GM19238 (cell line): ENCODE measurements around the gene PRKAR2A.
"Not testable (repeated sequence)": the region's sequence is repeated elsewhere in the genome, so short reads cannot be mapped to it uniquely, and the experiment has no call there.

Experiments
- DNase-seq: peaks from one replicate; pipeline ENCODE4 v3.0.0; 2011; ENCODE audit warnings: low spot score; ENCODE audit not compliant: insufficient read length

Gene PRKAR2A

DNA sequence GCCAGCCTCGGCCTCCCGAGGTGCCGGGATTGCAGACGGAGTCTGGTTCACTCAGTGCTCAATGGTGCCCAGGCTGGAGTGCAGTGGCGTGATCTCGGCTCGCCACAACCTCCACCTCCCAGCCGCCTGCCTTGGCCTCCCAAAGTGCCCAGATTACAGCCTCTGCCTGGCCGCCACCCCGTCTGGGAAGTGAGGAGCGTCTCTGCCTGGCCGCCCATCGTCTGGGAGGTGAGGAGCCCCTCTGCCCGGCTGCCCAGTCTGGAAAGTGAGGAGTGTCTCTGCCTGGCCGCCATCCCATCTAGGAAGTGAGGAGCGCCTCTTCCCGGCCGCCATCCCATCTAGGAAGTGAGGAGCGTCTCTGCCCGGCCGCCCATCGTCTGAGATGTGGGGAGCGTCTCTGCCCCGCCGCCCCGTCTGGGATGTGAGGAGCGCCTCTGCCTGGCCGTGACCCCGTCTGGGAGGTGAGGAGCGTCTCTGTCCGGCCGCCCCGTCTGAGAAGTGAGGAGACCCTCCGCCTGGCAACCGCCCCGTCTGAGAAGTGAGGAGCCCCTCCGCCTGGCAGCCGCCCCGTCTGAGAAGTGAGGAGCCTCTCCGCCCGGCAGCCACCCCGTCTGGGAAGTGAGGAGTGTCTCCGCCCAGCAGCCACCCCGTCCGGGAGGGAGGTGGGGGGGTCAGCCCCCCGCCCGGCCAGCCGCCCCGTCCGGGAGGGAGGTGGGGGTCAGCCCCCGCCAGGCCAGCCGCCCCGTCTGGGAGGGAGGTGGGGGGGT is 113.7 kb downstream of the PRKAR2A start:
- not testable (repeated sequence) for DNase-seq

DNA sequence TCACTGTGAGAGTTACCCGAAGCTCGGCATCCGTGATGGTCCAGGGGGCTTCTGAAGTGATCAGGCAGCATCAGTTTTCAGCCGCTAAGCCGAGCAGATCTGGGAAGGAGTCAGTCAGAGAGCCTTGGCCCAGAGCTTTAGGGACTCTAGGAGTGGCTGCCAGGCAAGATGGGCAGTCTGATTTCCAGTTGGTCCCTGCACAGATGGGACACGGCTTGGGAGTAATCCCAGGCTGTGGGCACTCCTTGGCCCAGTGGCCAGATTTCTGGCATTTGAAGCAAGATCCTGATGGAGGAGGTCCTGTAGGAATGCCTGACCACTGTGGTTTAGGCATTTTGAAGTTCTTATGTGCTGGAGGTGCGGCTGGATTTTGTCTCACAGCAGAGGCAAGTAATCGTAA is 120.2 kb downstream of the PRKAR2A start:
- DNase-seq: no peak

DNA sequence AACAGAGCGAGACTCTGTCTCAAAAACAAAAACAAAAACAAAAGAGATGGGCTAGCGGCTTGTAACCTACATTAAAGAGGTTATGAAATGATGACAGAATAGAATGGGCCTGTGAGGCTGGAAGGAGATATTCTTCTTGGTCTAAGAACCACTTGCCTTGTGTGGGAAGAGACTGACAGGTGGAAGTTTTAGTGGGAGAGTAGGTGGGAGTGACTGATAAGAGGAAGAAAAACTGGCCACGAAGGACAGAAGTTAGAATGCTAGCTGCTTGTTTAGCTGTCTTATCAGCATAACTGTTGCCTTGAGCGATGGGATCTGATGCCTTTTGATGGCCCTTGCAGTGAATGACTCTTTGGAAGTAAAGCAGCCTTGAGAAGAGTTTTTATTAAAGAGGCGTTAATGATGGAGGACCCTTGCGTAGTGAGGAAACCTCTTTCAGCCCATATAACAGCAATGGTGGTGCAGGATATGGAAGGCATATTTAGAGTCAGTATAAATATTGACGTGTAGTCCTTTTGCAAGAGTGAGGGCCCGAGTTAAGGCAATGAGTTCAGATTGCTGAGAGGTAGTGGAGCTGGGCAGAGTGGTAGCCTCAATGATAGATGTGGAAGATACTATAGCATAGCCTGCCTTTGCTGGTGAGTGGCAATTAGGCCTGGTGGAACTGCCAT is 122.4 kb downstream of the PRKAR2A start:
- not testable (repeated sequence) for DNase-seq

DNA sequence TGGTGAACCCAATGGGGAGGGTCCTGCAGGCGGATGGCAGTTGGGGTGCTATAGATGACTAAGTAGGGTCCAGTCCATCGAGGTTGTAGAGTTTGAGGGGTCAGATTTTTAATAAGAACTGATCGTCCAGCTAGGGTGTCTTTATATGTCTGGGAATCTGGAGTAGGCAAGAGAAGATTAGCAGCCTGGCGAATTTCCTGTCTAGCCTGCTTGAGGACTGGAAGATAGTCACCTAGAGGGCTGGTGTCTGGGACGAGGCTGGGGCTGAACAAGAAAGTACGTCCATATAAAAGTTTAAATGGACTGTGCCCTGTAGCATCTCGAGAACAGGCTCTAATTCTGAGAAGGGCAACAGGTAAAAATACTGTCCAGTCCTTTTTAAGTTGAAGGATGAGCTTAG is 123.9 kb downstream of the PRKAR2A start:
- DNase-seq: no peak

DNA sequence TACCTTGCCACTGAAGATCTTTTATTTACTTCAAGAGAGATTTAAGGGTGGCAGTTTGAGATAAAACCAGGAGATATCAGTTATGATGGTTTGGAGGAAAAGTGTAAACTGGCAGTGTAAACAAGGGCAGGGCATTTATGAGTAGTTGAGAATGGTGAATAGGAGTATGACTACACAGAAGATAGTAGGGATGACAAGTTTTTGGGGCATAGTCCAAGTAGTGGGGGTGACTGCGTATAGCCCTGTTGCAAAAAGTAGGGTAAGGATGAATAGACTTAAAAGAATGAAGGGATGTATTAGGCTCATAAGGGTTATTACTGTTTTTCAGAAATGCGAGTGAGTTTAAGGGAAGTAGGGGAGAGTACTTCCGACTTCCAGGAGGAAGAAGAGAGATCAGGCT is 124.4 kb downstream of the PRKAR2A start:
- not testable (repeated sequence) for DNase-seq

DNA sequence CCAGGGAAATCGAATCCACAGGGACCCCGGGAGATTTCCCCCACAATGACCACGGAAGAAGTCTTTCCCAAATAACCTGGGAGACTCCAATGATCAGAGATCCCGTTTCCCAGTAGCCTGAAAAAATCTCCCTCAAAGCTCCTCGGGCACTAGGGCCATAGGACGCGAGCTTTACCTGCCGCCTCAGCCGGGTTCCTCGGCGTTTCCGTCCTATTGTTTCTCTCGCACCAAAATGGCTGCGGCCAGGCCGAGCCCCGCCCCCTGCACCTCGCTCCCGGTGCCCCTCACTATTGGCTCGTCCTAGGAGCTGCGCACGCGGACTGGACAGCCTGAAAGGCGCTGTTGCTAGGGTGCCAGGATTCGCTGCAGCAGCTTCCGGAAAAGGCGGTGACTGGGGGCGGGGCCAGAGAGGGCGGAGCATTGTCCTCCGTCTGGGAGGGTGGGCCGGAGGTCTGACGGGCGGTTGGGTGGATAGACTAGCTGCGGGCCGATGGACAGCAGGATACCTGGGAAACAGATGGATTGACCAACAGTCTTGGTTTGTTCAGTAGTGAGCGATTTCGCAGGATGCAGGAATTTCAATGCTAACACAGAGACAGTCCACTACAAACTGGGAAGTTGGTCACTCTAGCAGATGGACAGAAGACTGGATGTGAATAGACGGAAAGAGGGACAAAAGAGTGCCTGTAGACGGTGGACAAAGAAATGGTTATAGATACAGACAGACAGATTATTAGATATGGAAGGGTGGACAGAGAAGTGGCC is 130.5 kb downstream of the PRKAR2A start, which contains the start of gene IP6K2:
TSS of gene IP6K2 (minus strand) at position 240 of the 765 bp plus-strand sequence. CDS start 21,930 bp downstream, outside the sequence.
- DNase-seq: peak; percentile 97

DNA sequence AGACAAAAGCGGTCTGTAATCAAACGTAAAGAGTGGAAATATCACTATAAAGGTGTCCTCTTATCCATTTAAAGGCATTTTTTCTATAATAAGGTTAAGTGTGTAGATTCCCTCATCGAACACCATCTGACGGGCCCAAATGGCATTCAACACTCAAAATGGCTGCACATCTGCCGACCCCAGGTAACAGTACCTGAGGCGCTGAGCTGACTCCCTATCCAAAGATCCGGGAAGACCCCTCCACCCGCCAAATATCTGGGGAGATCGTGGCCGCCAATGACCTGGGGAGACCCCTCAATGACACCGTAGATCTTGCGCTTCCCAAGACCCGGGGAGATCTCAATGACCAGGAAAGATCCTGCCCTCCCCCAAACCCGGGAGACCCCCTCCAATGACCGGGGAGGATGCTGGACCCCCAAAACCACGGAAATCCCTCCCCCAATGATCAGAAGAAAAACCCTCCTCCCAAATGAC is 131.1 kb downstream of the PRKAR2A start:
- no peak for DNase-seq

DNA sequence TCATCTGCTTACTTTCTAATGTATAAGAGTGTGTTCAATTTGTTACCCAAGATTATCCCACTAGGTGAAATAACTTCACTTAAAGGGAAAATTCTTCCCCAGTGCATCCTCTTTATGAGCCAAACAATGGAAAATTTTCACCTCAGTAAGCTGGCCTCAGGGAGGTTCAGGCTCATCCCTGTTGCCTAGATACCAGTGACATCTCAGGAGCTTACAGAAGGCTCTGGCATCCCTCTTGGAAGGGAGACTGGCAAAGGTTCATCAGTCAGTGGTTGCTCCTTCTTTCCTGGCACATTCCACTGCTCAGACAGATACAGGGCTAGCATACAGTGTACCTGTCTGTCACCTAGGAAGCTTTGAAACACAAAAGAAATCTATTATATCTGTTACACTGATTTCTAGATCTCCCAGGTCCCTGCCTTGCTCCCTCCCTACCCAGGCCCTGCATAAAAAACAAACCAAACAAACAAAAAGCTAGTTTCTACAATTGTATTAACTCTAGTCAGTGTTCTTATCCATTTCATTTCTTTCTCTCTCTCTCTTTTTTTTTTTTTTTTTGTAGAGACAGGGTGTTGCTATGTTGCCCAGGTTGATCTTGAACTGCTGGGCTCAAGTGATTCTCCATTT is 132.4 kb downstream of the PRKAR2A start:
- no peak for DNase-seq

DNA sequence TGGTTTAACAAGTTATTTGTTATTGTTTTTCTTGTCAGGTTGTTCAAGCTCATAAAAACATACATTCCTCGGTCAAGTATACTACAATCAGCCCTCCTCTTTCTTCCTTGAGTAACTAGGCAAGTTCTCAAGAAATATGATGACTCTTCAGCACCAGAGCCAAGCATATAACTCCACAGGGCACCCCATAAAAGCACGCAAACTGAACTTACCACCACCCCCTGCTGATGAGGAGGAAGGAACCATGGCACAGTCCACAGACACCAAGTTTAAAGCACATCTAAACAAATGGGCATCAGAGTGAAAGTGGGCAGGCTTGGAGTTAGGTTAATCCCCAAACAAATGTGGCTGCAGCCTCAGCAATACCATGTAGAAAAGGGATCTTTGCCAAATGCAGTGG is 135.9 kb downstream of the PRKAR2A start:
- DNase-seq: no peak

DNA sequence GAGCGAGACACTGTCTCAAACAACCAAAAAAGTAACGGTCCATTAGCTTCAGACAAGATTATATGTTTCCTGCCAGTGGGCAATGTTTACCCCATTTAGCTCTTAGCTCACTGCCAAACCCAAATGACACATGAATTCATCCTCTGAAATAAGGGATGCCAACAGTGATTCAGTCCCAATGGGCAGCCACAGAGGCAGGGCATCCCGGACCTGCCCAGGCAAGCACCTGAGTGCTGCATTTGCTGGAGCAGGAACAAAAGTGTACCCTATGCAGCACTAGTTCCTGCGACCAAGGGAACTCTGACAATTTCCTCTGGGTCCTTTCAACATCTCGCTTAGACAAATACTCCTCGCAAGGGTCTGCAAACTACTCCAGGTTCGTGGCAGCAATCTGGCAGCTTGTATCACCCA is 138.6 kb downstream of the PRKAR2A start:
- no peak for DNase-seq

DNA sequence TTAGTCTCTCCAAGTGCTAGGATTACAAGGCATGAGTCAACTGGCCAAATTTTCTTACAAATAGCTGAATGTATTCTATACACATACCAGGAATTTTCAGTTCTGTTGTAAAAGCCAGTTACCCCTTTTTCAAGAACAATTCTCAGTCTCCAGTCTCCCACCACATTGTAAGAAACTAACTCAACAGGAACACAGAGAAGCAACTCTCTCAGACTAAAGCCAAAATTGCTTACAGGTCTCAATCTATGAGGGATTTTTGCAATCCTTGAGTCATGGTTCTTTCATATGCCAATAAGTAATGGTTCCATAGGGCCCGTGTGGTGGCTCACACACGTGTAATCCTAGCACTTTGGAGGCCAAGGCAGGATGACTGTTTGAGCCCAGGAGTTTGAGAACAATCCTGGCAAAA is 139.2 kb downstream of the PRKAR2A start:
- no peak for DNase-seq

DNA sequence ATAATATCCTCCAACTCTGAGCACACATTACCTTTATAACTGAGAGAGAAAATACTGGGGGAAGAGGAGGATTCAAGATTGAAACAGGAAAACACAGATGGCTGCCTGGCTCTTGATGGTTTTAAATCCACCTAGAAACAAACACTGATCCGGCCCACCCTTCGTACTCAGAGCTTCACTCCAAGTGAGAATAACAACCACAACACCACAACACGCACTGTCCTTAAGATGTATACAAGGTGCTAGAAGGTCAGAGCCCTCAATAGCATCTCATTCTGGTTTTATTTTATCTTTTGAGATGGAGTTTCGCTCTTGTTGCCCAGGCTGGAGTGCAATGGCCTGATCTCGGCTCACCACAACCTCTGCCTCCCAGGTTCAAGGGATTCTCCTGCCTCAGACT is 140.5 kb downstream of the PRKAR2A start:
- no peak for DNase-seq

DNA sequence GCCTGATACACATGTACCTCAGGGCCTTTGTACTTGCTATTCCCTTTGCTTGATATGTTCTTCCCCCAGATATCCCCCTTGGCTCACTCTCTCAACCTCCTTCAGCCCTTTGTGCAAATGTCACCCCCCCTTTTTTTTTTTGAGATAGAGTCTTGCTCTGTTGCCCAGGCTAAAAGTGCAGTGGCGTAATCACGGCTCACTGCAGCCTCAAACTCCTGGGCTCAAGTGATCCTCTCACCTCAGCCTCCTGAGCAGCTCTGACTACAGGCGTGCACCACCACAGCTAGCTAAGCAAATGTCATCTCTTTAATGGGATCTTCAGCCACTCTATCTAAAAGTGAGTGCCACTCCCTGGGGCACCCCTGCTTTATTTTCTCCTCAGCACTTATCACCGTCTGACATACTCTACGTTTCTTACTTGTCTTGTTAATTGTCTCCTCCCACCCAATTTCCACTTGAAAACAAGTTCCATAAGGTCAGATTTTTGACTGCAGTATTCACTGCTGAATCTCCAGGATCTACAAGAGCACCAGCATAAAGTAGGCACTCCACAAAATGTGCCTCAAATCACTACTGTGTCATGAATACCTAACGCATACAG is 145.3 kb downstream of the PRKAR2A start:
- DNase-seq: no peak

DNA sequence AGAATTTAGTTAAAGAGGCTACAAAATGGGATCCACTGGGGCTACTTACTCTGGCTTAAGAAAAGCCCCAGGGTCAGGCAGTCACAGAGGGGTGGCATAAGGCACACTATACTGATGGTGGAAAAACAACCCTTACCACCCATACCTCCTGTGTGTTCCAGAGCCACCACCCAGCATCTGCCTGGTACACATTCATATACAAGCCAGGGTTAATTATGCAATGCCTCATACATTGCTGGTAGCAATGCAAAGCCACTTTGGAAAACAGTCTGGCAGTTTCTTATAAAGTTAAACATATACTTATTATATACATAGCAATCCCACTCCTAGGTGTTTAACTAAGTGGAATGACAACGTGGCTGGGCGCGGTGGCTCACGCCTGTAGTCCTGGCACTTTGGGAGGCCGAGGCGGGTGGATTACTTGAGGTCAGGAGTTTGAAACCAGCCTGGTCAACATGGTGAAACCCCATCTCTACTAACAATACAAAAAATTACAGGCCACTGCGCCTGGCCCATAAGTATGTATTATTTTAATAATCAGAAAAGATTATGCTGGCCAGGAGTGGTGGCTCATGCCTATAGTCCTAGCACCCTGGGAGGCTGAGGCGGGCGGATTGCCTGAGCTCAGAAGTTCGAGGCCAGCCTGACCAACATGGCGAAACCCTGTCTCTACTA is 146.8 kb downstream of the PRKAR2A start:
- no peak for DNase-seq

DNA sequence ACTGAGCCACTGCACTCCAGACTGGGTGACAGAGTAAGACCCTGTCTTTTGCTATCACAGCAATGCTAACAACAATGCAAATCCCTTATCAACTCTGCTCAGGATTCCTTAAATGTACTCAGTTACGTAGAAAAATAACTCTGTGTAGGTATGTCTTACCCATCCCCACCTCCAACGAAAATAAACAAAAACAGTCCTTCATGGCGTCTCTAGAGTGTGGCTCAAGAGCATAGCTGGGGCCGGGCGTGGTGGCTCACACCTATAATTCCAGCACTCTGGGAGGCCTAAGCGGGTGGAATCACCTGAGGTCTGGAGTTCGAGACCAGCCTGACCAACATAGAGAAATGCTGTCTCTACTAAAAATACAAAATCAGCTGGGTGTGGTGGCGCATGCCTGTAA is 148.8 kb downstream of the PRKAR2A start:
- DNase-seq: no peak

DNA sequence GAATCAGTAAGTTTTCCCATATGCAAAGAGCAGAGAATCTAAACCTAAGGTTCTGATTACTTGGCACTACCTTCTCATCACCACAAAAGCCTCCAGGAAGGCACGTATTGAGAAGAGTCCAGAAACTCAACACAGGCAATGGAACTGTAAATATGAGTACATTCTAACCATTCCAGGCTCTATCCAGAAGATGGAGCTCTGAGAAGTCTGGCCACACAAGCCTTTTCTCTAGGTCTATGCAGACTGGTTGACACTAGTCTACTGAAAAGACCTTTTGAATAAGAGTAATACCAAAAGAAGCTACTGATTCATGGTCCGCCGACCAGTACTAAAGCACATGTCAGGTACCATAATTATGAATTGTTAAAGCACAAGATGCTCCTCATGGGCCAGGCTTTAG is 149.7 kb downstream of the PRKAR2A start:
- no peak for DNase-seq

DNA sequence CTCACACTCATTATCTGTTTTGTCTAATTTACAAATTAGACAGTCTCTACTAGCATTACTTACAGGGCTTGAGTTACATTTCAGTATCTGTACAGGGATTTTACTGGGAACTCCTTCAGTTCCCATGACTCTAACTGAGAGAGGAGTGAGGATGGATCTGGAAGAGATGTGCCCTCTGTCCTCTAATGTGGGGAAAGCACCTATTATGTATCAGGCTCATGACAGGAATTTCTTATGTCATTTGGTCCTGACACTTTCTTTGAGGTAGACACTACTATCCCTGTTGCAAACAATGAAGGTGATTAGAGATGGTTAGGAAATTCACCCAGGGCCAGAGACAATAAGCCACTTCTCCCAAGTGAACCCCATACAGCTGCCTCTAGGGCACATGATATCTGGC is 151.1 kb downstream of the PRKAR2A start:
- DNase-seq: no peak
